ENCODE measurements around the gene ANKRD27.
A peak's percentile ranks its signal among the peaks of the same experiment; 100 is the strongest.
"Not testable (repeated sequence)": the region's sequence is repeated elsewhere in the genome, so short reads cannot be mapped to it uniquely, and the experiment has no call there.

Gene ANKRD27

DNA sequence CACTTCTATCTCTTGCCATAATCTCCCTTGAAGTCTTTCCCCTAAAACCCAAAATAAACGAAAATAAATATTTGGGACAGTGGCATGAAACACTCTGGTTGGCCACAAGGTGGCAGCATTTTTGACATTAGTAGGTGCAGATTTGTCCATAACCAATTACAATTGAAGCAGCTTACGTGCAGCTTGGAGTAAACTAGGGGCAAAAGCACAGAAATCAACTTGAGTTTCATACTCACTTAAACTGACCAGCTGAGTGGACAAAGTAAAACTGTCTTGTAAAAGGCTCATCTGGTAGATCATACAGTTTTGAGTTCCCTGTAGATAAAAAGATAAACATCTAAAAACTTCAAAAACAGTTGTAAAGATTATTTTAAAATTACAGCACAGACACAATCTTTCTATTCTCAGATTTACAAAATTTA lies 75.2 kb downstream of the ANKRD27 start:
- peak; percentile 67 for DNase-seq (ENCODE audit: low spot score)

- DNase-seq (ENCODE audit: low spot score), result no peak
These were observed 75.7 kb downstream of the ANKRD27 start for GRCh38 chr19:32599258-32599657.

GRCh38 chr19:32598022-32598421 lies 77.0 kb downstream of the ANKRD27 start:
- DNase-seq (ENCODE audit: low spot score), result no peak

DNA sequence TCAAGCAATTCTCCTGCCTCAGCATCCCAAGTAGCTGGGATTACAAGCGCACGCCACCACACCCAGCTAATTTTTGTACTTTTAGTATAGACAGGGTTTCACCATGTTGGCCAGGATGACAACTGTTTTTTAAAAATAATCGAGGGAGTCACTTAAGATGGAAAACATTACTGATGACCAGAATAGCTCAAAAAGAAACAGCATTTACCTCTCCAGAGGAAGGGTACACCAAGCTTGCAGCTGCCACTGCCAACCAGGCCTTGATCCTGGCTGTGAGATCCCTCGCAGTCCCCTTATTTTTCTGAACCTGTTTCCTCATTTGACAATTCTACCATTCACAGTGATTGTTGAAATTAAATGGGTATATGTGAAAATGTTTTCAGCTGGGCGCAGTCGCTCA lies 79.5 kb downstream of the ANKRD27 start:
- DNase-seq (ENCODE audit: low spot score), result no peak

- DNase-seq (ENCODE audit: low spot score), result no peak
These were observed 81.0 kb downstream of the ANKRD27 start for GRCh38 chr19:32594021-32594420.

DNA sequence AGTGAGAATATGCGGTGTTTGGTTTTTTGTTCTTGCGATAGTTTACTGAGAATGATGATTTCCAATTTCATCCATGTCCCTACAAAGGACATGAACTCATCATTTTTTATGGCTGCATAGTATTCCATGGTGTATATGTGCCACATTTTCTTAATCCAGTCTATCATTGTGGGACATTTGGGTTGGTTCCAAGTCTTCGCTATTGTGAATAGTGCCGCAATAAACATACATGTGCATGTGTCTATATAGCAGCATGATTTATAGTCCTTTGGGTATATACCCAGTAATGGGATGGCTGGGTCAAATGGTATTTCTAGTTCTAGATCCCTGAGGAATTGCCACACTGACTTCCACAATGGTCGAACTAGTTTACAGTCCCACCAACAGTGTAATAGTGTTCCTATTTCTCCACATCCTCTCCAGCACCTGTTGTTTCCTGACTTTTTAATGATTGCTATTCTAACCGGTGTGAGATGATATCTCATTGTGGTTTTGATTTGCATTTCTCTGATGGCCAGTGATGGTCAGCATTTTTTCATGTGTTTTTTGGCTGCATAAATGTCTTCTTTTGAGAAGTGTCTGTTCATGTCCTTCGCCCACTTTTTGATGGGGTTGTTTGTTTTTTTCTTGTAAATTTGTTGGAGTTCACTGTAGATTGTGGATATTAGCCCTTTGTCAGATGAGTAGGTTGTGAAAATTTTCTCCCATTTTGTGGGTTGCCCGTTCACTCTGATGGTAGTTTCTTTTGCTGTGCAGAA lies 87.1 kb downstream of the ANKRD27 start:
- DNase-seq (ENCODE audit: low spot score), result not testable (repeated sequence)

DNA sequence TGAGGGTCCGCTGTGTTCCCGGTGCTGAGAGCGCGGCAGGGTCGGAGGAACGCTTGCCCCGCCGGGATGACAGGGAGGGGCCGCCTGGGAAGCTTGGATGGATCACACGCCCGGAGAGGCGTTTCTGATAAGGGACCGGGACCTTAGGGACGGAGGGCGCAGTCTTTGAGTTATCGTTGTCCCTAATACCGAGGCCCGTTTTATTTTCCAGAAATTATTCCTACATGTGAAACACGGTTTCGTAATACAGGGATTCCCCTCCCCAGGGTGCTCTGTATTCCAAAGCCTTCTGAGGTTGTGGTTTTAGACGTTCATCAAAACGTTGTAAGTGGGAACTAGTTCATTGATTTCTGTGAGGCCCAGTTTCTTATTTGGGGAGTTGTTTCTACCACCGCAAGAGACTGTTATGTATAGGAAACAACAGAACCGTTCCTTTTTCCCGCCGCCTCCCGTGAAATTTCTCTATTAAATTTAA lies 93.2 kb downstream of the ANKRD27 start:
- peak; percentile 35 for DNase-seq (ENCODE audit: low spot score)

DNA sequence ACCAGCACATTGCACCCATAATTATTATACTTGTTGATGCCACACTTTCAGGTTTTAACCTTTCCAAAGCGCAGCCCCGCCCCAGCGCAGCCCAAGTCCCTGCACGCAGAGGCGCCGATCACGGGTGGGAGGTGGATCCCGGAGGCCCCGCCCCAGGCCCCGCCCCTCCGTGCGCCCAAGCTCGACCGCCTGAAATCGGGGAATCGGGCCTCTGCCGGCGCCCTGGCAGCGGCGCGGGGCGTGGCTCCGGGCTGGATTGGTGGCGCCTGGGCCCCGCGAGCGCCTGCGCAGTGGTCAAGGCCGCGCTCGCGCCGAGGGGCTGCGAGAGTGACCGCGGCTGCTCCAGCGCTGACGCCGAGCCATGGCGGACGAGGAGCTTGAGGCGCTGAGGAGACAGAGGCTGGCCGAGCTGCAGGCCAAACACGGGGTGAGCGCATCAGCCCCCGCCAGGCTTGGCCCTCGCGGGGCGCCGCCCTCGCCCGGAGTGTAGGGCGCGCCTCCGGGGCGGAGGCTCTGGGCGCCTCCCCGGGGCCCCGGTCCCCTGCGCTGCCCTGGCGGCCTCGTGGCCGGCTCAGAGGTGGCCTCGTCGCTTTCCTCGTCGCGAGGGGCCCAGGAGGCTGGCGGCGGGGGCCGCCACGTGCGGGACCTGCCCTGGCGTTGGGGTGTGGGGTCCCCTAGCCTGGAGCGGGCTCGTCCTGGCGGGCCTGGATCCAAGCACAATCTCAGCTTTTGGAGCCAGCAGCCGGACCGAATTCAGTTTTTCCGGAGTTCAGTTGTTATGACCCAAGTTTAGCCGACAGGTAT lies 93.9 kb downstream of the ANKRD27 start, which contains the start of gene PDCD5:
Gene PDCD5, plus strand, starts transcription at position 290 of the 804 bp plus-strand sequence. Its CDS starts 72 bp downstream, at position 362.
- DNase-seq (ENCODE audit: low spot score), result peak; percentile 99

GRCh38 chr19:32580353-32580900 lies 94.6 kb downstream of the ANKRD27 start:
- no peak for DNase-seq (ENCODE audit: low spot score)

DNA sequence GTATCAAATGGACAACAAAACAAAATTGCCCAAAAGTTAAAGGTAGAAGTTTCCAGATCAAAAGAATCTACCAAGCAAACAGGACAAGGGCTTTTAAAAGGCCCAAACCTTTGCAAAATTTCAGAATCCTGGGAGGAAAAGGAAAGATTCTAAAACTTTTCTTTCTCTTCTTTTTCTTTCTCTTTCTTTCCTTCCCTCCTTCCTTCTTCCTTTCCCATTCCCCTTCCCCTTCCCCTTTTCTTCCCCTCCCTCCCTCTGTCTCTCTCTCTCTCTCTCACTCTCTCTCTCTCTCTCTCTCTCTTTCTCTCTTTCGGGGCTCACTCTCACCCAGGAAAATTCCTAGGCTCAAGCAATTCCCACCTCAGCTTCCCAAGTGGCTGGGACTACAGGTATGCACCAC lies 98.2 kb downstream of the ANKRD27 start:
- DNase-seq (ENCODE audit: low spot score), result no peak

GRCh38 chr19:32573492-32573794 lies 101.5 kb downstream of the ANKRD27 start:
- no peak for DNase-seq (ENCODE audit: low spot score)

- not testable (repeated sequence) for DNase-seq (ENCODE audit: low spot score)
These were observed 102.1 kb downstream of the ANKRD27 start for GRCh38 chr19:32572700-32573491.

GRCh38 chr19:32571471-32572075 lies 103.4 kb downstream of the ANKRD27 start:
- DNase-seq (ENCODE audit: low spot score), result not testable (repeated sequence)

- peak; percentile 64 for DNase-seq (ENCODE audit: low spot score)
These were observed 104.7 kb downstream of the ANKRD27 start for GRCh38 chr19:32570081-32570785.

DNA sequence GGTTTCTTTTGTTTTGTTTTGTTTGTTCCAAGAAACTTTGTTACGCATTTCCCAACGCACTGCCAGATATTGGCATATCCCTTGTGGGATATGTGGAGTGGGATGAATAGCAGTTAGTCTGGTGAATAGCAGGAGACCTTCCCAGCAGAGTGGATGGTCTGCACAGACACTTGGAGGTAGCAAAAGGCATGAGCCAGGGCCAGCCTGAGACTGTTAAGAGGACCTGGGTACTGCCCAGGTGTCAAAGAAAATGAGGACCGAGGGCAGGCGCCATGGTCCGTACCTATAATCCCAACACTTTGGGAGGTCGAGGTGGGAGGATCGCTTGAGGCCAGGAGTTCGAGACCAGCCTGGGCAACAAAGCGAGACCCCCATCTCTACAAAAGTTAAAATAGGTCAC lies 107.5 kb downstream of the ANKRD27 start:
- DNase-seq (ENCODE audit: low spot score), result no peak

- DNase-seq (ENCODE audit: low spot score), result no peak
These were observed 108.6 kb downstream of the ANKRD27 start for GRCh38 chr19:32566246-32566830.

DNA sequence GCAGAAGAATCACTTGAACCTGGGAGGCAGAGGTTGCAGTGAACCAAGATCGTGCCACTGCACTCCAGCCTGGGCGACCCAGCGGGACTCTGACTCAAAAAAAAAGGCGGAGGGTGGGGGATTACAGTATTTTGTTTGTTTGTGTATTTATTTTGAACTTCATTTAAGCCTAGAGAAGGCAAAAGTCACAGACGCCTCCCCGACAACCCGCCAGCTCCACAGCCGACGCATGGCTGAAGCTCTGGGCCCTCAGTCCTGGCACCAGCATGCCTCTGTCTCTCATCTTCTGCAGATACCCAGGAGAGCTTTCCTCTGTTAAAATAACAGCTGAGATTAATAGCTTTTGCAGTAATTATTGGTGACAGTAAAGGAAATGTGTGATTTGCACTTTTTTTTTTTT lies 111.2 kb downstream of the ANKRD27 start:
- no peak for DNase-seq (ENCODE audit: low spot score)

DNA sequence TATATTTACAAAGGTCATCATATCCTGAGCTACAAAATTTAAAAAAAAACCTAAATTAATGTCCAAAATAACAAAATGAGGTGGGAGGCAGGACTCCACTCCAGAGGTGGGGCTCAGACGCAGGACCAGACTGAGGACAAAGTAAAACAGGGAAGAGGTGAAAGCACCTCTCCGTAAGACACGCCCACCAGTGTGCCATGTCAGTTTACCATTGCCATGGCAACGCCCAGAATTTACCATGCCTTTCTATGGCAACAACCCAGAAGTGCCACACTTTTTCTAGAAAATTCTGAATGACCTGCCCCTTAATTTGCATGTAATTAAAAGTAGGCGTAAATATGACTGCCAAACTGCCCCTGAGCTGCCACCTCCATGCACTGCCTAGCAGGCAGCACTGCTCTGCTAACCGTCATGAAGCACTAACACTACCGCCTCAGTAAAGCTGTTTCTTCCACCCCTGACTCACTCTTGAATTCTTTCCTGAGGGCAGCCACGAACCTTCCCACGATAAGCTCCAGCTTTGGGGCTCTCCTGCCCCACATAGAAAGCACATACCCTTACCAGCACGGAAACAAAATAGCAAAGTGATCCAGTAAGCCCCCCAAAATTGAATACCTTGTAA lies 116.3 kb downstream of the ANKRD27 start:
- DNase-seq (ENCODE audit: low spot score), result no peak

DNA sequence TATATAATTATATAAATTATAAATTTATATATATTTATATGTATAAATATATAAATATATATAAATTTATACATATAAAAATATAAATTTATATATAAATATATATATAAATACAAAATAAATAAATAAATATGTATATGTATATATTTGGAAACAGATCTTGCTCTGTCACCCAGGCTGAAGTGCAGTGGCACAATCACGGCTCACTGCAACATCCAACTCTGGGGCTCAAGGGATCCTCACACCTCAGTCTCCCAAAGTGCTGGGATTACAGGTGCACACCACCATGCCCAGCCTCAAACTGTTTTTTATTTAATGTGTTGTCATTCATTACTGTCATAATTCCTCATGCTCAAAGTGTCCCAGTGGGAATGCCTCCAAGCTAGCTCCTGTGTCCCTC lies 119.2 kb downstream of the ANKRD27 start:
- no peak for DNase-seq (ENCODE audit: low spot score)

DNA sequence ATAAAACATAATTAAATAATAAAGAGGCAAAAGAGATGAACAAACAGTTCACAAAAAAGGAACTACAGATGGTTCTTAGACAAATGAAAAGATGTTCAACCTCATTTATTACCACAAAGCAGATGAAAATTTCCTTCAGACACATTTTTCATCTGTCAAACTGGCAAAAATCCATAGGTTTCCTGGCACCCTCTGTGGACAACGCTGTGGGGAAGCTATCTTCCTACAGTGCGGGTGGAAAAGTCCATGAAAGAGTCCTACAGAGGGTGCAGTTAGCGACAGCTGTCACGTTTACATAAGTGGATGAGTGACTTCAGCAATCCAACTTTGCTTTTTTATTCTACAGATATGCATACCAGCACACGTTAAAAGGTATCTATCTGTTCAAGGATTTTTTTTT lies 124.3 kb downstream of the ANKRD27 start:
- no peak for DNase-seq (ENCODE audit: low spot score)
